Fibroblast of lung (primary cell): Measurements from ENCODE around the gene USH2A.

ENCODE experiments used
- EZH2 ChIP-seq: IDR thresholded peaks from 2 replicates; pipeline ENCODE4 v1.5.1; 2012; ENCODE audit warnings: low read length, control low read depth, mild to moderate bottlenecking; ENCODE audit errors: missing control alignments
- TF ChIP-seq, protein P1 (sequence below), 2 donors: IDR thresholded peaks in 1 of 2; conservative IDR thresholded peaks in 1 of 2; 1 replicate in 1 of 2; 2 replicates in 1 of 2; pipeline ENCODE4 v1.5.1; 2011 to 2012; ENCODE audit warnings: low read length in 2 of 2, control low read depth in 1 of 2, inconsistent platforms in 1 of 2, low read depth in 1 of 2, mild to moderate bottlenecking in 1 of 2

DNA sequence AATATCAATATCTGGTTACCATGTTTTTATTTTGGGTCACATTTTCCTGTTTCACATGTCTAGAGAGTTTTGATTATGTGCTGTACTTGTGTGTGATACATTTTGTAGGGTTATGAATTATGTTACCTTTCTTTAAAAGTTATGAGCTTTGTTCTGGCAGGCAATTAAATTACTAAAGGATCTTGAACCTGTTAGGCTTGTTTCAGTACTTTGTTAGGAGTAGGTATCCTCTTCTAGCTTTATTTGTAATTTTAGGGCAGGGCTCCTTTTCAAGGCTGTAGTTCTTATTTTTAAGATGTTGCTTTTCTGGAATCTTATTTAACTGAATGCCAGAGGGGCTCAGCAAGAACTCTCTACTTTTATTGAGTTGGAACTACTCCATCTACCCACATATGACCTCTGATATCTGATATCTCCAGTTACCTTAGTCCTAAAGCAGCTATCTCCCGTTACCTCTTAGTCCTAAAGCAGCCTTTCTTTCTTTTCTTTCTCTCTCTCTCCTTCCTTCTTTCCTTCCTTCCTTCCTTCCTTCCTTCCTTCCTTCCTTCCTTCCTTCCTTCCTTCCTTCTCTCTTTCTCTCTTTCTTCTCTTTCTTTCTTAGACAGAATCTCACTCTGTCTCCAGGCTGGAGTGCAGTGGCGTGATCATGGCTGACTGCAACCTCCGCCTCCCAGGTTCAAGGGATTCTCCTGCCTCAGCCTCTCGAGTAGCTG is 832.3 kb downstream of the USH2A start:
- TF ChIP-seq, protein P1, sequence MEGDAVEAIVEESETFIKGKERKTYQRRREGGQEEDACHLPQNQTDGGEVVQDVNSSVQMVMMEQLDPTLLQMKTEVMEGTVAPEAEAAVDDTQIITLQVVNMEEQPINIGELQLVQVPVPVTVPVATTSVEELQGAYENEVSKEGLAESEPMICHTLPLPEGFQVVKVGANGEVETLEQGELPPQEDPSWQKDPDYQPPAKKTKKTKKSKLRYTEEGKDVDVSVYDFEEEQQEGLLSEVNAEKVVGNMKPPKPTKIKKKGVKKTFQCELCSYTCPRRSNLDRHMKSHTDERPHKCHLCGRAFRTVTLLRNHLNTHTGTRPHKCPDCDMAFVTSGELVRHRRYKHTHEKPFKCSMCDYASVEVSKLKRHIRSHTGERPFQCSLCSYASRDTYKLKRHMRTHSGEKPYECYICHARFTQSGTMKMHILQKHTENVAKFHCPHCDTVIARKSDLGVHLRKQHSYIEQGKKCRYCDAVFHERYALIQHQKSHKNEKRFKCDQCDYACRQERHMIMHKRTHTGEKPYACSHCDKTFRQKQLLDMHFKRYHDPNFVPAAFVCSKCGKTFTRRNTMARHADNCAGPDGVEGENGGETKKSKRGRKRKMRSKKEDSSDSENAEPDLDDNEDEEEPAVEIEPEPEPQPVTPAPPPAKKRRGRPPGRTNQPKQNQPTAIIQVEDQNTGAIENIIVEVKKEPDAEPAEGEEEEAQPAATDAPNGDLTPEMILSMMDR (conservative IDR thresholded peaks at IDR 0.05 in 1 of 2, IDR thresholded peaks at IDR 0.05 in 1 of 2; ENCODE audit: low read depth in 1 of 2, low read length in 2 of 2): no peak
- no peak for TF ChIP-seq EZH2
